GM10248 (cell line): Measurements from ENCODE around the gene NUP205.

Source experiments
- CTCF ChIA-PET: fragments of 300-600 bp; sonication (Branson Sonifier 250); formaldehyde crosslinking; extraction: SDS; loops from one replicate; lab custom pipeline; 2021; ENCODE audit warnings: antibody characterized with exemption; lab: Yijun Ruan, JAX
- POLR2A ChIA-PET: fragments of 350-650 bp; sonication (Branson Sonifier 250); formaldehyde crosslinking; extraction: SDS; loops from one replicate; lab custom pipeline; 2020; ENCODE audit warnings: antibody characterized with exemption; lab: Yijun Ruan, JAX
- DNase-seq: peaks from one replicate; pipeline ENCODE4 v3.0.0; 2012; ENCODE audit errors: extremely low spot score
- TF ChIP-seq, protein P1 (sequence below): IDR thresholded peaks from 2 replicates; pipeline ENCODE4 v1.5.1; 2012; ENCODE audit warnings: mild to moderate bottlenecking, low read depth; ENCODE audit errors: extremely low read depth, missing control alignments, control extremely low read depth

The NUP205 gene

DNA sequence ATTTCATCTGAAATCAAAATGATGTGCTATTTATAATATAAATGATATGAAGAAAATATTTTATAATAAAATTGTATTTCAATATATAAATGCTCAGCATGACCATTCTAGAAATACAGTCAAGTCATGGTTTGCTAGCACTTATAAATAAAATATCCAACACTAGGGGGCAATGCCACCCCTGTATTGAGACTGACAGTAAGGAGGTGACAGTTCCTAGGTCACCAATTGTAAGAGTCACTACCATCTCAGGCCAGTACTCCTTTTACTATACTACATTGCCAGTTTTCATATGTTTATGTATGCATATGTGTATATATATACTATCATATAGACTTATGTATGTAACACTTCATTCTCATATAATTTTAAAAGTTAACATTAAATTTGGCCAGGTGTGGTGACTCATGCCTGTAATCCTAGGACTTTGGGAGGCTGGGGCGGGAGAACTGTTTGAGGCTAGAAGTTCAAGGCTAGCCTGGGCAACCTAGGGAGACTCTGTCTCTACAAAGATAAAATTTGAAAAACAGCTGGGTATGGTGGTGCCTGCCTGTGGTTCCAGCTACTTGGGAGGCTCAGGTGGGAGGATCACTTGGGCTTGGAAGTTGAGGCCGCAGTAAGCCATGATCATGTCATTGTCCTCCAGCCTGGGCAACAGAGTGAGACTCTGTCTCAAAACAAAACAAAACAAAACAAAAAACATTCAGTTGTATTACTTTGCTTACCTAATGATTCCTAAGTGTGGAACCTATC lies 45.4 kb upstream of the NUP205 start:
- TF ChIP-seq, protein P1, sequence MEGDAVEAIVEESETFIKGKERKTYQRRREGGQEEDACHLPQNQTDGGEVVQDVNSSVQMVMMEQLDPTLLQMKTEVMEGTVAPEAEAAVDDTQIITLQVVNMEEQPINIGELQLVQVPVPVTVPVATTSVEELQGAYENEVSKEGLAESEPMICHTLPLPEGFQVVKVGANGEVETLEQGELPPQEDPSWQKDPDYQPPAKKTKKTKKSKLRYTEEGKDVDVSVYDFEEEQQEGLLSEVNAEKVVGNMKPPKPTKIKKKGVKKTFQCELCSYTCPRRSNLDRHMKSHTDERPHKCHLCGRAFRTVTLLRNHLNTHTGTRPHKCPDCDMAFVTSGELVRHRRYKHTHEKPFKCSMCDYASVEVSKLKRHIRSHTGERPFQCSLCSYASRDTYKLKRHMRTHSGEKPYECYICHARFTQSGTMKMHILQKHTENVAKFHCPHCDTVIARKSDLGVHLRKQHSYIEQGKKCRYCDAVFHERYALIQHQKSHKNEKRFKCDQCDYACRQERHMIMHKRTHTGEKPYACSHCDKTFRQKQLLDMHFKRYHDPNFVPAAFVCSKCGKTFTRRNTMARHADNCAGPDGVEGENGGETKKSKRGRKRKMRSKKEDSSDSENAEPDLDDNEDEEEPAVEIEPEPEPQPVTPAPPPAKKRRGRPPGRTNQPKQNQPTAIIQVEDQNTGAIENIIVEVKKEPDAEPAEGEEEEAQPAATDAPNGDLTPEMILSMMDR: peak; percentile 55
- ChIA-PET CTCF (interaction anchor here (1.0 kb wide), 1 partner anchor 8 kb away, joined by 3 read pairs; no protein-coding TSS in a partner anchor), POLR2A (no interaction called here)
- DNase-seq: peak; percentile 62

DNA sequence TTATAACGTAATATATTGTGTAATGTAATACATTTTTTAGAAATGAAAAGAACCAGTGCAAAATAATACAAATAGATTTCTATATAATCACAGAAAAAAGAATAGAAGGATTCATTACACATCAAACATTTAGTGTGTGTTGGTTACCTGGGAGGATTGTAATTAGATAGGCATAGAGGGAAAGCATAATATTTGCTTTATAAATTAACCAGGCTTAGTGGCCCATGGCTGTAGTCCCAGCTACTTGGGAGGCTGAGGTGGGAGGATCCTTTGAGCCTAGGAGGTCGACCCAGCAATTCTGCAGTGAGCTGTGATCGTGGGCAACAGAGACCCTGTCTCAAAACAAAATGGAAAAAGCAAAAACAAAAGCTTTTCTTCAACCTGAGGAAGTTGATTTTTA lies 42.9 kb upstream of the NUP205 start:
- TF ChIP-seq, protein P1: no peak
- ChIA-PET POLR2A (no interaction called here), CTCF (interaction anchor here (0.9 to 1.6 kb wide), 4 partner anchors 10 to 133 kb away, joined by 3 to 4 read pairs (median 3); no protein-coding TSS in a partner anchor)
- DNase-seq: no peak

DNA sequence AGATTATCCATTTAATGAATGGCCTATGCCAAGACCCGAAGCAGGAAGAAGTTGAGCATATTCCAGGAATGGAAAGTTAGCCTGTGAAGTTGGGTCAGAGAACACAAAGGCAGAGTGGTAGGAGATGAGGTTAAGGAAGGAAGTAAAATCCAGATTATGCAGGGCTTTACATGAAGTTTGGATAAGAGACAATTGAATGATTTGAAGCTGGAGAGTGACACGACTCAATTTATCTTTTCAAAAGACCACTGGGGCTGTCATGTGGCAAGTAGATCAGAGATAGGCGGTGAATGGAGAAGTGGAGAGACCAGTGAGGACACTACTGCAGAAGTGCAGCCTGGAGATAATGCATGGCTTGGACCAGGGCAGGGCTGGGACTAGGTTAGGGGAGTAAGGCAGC lies 40.7 kb upstream of the NUP205 start:
- ChIA-PET CTCF (no interaction called here), POLR2A (no interaction called here)
- TF ChIP-seq, protein P1: no peak
- DNase-seq: no peak

DNA sequence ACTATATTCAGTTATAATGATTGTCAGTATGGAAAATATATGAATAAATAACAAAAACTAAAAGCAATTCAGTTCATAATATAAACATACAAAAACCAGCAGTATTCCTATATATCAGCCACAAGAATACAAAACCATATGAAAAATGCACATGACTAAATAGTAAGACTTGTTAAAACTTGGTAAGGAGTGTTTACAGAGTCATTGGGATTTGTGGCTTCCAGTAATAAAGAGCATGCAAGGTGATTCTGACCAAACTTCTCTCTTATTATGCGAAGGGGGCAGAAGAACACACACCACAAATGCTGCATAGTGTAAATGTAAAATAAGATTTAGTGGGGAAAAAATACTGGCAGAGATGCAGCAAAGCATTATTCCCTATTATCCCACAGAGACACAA lies 39.0 kb upstream of the NUP205 start:
- DNase-seq: no peak
- TF ChIP-seq, protein P1: no peak
- POLR2A ChIA-PET: no interaction called here
- CTCF ChIA-PET: interaction anchor here (0.6 kb wide), 1 partner anchor 330 kb away, joined by 3 read pairs; no protein-coding TSS in a partner anchor

DNA sequence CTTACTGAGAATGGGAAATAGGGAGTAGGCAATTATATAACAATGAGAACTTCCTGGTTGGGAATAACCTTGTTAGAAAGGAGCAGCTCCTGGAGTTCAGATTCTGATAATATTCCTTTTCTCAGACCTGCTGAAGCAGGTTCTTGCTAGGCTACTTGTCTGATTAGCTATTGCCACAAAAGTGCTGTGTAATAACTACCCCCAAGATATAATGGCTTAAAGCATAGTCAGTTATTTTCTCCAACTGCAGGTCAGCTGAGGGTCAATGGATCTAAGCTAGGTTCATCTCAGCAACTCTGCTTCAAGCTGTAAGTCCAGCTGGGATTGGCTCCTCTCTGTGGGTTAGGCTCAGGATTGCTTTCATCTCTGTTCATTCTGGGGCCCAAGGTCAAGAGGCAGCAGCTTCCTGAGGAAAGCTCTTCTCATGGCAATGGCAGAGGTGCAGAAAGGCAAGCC lies 38.5 kb upstream of the NUP205 start:
- TF ChIP-seq, protein P1: no peak
- POLR2A ChIA-PET: no interaction called here
- CTCF ChIA-PET: interaction anchor here (1.5 to 2.0 kb wide), 2 partner anchors 12 to 245 kb away, joined by 4 to 7 read pairs; no protein-coding TSS in a partner anchor
- no peak for DNase-seq

DNA sequence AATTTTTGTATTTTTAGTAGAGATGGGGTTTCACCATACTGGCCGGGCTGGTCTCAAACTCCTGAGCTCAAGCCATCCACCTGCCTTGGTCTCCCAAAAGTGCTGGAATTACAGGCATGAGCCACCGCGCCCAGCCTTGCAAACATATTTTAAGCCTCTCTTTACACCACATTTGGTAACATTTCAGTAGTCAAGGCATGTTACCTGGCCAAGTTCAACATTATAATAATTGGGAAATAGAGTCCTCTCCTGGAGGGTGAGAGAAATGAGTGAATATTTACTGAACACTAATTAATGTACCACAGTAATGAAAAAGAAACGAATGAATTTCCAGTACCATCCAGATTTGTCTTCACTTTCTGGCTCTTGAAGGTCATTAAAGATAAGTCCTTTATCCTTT lies 37.8 kb upstream of the NUP205 start:
- CTCF ChIA-PET: interaction anchor here (1.1 to 2.0 kb wide), 4 partner anchors 7 to 245 kb away, joined by 3 to 7 read pairs (median 4); no protein-coding TSS in a partner anchor
- POLR2A ChIA-PET: no interaction called here
- DNase-seq: no peak
- TF ChIP-seq, protein P1: no peak
